Neural progenitor cell (in vitro differentiated cells): ENCODE results near the gene RINL. TPM values are rescaled to one million over a fixed set of nuclear protein-coding genes. Genes with fewer than 3 reads are reported as not detected.
A peak's percentile ranks its signal among the peaks of the same experiment; 100 is the strongest.

Source experiments
- DNase-seq: peaks from one replicate; pipeline ENCODE4 v3.0.0-alpha.2; 2016; ENCODE audit warnings: low spot score
- H2AFZ ChIP-seq: fragments of 200-600 bp; sonication (generic); replicated peaks from 2 replicates; pipeline ENCODE4 v1.6.1; 2016; ENCODE audit warnings: antibody characterized with exemption
- H3F3A ChIP-seq: fragments of 200-600 bp; sonication (generic); 2 replicates; pipeline ENCODE4 v1.6.1; 2016; ENCODE audit warnings: antibody characterized with exemption, low read depth
- H3K27ac ChIP-seq: fragments of 200-600 bp; sonication (generic); 2 replicates; pipeline ENCODE4 v1.5.1; 2016; ENCODE audit warnings: mild to moderate bottlenecking
- H3K27me3 ChIP-seq: fragments of 200-600 bp; sonication (generic); 2 replicates; pipeline ENCODE4 v1.6.1; 2016; ENCODE audit warnings: mild to moderate bottlenecking, moderate library complexity
- H3K36me3 ChIP-seq: fragments of 200-600 bp; sonication (generic); 2 replicates; pipeline ENCODE4 v1.5.1; 2016
- H3K4me1 ChIP-seq: fragments of 200-600 bp; sonication (generic); 2 replicates; pipeline ENCODE4 v1.6.1; 2016; ENCODE audit warnings: mixed run types
- H3K4me2 ChIP-seq: fragments of 200-600 bp; sonication (generic); 2 replicates; pipeline ENCODE4 v1.6.1; 2016
- H3K4me3 ChIP-seq: fragments of 200-600 bp; sonication (generic); 2 replicates; pipeline ENCODE4 v1.5.1; 2016
- H3K79me2 ChIP-seq: fragments of 200-600 bp; sonication (generic); 2 replicates; pipeline ENCODE4 v1.6.1; 2016; ENCODE audit warnings: low read depth
- H3K9ac ChIP-seq: fragments of 200-600 bp; sonication (generic); 2 replicates; pipeline ENCODE4 v1.6.1; 2016
- H3K9me3 ChIP-seq: fragments of 200-600 bp; sonication (generic); 2 replicates; pipeline ENCODE4 v1.5.1; 2016; ENCODE audit warnings: low read depth
- H4K20me1 ChIP-seq: fragments of 200-600 bp; sonication (generic); 2 replicates; pipeline ENCODE4 v1.6.1; 2016; ENCODE audit warnings: low read depth
- H3K27ac Mint-ChIP-seq: 3 replicates; pipeline ENCODE4 v1.8.0; 2021; ENCODE audit warnings: mixed read lengths
- H3K27me3 Mint-ChIP-seq: 2 replicates; pipeline ENCODE4 v1.8.0; 2022; ENCODE audit warnings: low read depth, mild to moderate bottlenecking, inconsistent platforms, moderate library complexity, mixed read lengths; ENCODE audit not compliant: insufficient read depth
- H3K36me3 Mint-ChIP-seq: 3 replicates; pipeline ENCODE4 v1.8.0; 2021; ENCODE audit warnings: mixed read lengths
- H3K4me1 Mint-ChIP-seq: 3 replicates; pipeline ENCODE4 v1.8.0; 2021; ENCODE audit warnings: mixed read lengths
- H3K4me3 Mint-ChIP-seq: 3 replicates; pipeline ENCODE4 v1.8.0; 2021; ENCODE audit warnings: mild to moderate bottlenecking, moderate library complexity, mixed read lengths
- H3K9me3 Mint-ChIP-seq: 3 replicates; pipeline ENCODE4 v1.8.0; 2020; ENCODE audit warnings: mixed read lengths
- EZH2 ChIP-seq: fragments of 200-600 bp; sonication (generic); IDR thresholded peaks from 2 replicates; pipeline ENCODE4 v1.6.1; 2017; ENCODE audit warnings: antibody characterized with exemption, mild to moderate bottlenecking, moderate library complexity
- EZH2phosphoT487 ChIP-seq: fragments of 200-600 bp; sonication (generic); IDR thresholded peaks from 2 replicates; pipeline ENCODE4 v1.6.1; 2017; ENCODE audit warnings: antibody characterized with exemption
- total RNA-seq: library from RNA; depleted of rRNA; stranded (reverse); fragments of >200 nt; gene quantifications from 2 replicates; pipeline ENCODE4 v1.2.3, GENCODE V29; 2015; ENCODE audit warnings: low replicate concordance
- TF ChIP-seq, protein P1 (sequence below): fragments of 200-600 bp; sonication (generic); IDR thresholded peaks from 2 replicates; pipeline ENCODE4 v1.5.1; 2017; ENCODE audit warnings: antibody characterized with exemption, mild to moderate bottlenecking

Gene RINL
- total RNA-seq, 1 donor from 2014 or later, result 5.4 TPM

DNA sequence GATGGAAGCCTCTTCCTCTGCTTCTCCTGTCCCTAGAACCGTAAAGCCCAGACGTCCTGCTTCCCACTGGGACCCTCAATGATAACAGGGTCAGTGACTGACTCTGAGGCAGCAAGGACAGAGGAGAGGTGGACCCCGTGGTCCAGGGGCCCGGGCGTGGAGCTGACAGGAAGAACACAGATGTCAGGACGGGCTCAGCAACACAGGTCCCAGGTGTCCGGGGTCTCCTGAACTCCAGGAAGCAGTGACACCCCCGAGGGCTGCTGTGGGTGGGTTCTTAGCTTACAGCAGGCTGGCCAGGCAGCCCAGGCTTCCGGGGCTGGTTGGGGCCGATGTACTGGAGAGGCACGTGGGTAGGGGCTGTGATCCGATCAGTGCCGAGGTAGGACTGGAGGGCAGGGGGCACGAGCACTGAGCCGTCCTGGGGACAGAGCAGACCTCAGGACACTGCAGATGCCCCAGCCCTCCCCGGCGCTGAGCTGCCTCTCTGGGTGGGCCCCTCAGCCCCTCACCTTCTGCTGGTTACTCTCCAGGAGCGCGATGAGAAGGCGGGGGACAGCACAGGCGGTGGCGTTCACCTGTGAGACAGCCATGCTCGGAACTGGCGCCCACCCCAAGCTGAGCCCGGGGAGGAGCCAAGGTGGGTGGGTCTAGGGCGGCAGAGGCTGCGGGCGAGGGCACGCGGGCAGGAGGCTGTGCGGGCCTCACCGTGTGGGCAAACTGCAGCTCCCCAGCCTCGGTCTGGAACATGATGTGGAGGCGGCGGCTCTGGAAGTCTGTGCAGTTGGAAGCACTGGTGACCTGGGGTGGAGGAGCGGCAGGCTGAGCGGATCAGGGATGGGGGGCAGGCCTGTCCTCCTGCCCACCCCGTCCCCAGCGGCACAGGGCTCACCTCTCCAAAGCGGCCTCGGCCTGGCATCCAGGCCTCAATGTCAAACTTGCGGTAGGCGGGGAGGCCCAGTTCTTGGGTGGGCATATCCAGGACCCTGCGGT, 37.5 kb upstream of the RINL start:
- Mint-ChIP-seq H3K27ac (peak overlapping the region; percentile 77), H3K4me1 (no peaks in the 10 kb centered on the region), H3K9me3 (no peaks in the 10 kb centered on the region), H3K27me3 (peaks cover 7% of the 10 kb centered on the region), H3K36me3 (peaks cover 2% of the 10 kb centered on the region), H3K4me3 (no peak overlapping the region)
- H3K9me3 ChIP-seq, result no peaks in the 10 kb centered on the region
- no peaks in the 10 kb centered on the region for H3K79me2 ChIP-seq
- H3F3A ChIP-seq, result no peaks in the 10 kb centered on the region
- H3K27me3 ChIP-seq, result no peaks in the 10 kb centered on the region
- H3K4me1 ChIP-seq, result no peaks in the 10 kb centered on the region
- TF ChIP-seq, protein P1, sequence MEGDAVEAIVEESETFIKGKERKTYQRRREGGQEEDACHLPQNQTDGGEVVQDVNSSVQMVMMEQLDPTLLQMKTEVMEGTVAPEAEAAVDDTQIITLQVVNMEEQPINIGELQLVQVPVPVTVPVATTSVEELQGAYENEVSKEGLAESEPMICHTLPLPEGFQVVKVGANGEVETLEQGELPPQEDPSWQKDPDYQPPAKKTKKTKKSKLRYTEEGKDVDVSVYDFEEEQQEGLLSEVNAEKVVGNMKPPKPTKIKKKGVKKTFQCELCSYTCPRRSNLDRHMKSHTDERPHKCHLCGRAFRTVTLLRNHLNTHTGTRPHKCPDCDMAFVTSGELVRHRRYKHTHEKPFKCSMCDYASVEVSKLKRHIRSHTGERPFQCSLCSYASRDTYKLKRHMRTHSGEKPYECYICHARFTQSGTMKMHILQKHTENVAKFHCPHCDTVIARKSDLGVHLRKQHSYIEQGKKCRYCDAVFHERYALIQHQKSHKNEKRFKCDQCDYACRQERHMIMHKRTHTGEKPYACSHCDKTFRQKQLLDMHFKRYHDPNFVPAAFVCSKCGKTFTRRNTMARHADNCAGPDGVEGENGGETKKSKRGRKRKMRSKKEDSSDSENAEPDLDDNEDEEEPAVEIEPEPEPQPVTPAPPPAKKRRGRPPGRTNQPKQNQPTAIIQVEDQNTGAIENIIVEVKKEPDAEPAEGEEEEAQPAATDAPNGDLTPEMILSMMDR, result no peak
- TF ChIP-seq EZH2, result no peak
- no peak for TF ChIP-seq EZH2phosphoT487
- H4K20me1 ChIP-seq, result no peaks in the 10 kb centered on the region
- no peak overlapping the region for H3K4me2 ChIP-seq
- H3K4me3 ChIP-seq, result no peak overlapping the region
- no peak for DNase-seq
- H3K36me3 ChIP-seq, result no peaks in the 10 kb centered on the region
- H3K9ac ChIP-seq, result no peak overlapping the region
- H3K27ac ChIP-seq, result no peak overlapping the region
- no peak overlapping the region for H2AFZ ChIP-seq

- H4K20me1 ChIP-seq, result no peaks in the 10 kb centered on the region
- no peaks in the 10 kb centered on the region for H3K4me1 Mint-ChIP-seq
- no peaks in the 10 kb centered on the region for H3K27me3 ChIP-seq
- H3F3A ChIP-seq, result no peaks in the 10 kb centered on the region
- no peak overlapping the region for H3K4me2 ChIP-seq
- H3K4me3 Mint-ChIP-seq, result no peak overlapping the region
- H3K27ac Mint-ChIP-seq, result no peak overlapping the region
- H3K27ac ChIP-seq, result no peak overlapping the region
- H3K79me2 ChIP-seq, result no peaks in the 10 kb centered on the region
- DNase-seq, result no peak
- H3K9me3 Mint-ChIP-seq, result no peaks in the 10 kb centered on the region
- peaks cover 7% of the 10 kb centered on the region for H3K27me3 Mint-ChIP-seq
- no peak overlapping the region for H2AFZ ChIP-seq
- TF ChIP-seq EZH2, result no peak
- TF ChIP-seq EZH2phosphoT487, result no peak
- TF ChIP-seq, protein P1, result no peak
- H3K9ac ChIP-seq, result no peak overlapping the region
- H3K36me3 Mint-ChIP-seq, result peaks cover 2% of the 10 kb centered on the region
- no peaks in the 10 kb centered on the region for H3K4me1 ChIP-seq
- no peaks in the 10 kb centered on the region for H3K36me3 ChIP-seq
- H3K9me3 ChIP-seq, result no peaks in the 10 kb centered on the region
- H3K4me3 ChIP-seq, result no peak overlapping the region
These were observed 35.9 kb upstream of the RINL start for GRCh38 chr19:38913958-38914357.

- Histone ChIP-seq H3K9me3 (no peaks in the 10 kb centered on the region), H3K27ac (no peak overlapping the region), H3K79me2 (no peaks in the 10 kb centered on the region), H3K9ac (no peak overlapping the region), H3K4me1 (no peaks in the 10 kb centered on the region), H3F3A (no peaks in the 10 kb centered on the region), H3K36me3 (no peaks in the 10 kb centered on the region), H3K4me2 (no peak overlapping the region), H3K27me3 (no peaks in the 10 kb centered on the region), H4K20me1 (no peaks in the 10 kb centered on the region), H3K4me3 (no peak overlapping the region), H2AFZ (no peak overlapping the region)
- Mint-ChIP-seq H3K27ac (peak overlapping the region; percentile 69), H3K36me3 (peaks cover 3% of the 10 kb centered on the region), H3K9me3 (no peaks in the 10 kb centered on the region), H3K4me1 (no peaks in the 10 kb centered on the region), H3K27me3 (peaks cover 7% of the 10 kb centered on the region), H3K4me3 (no peak overlapping the region)
- no peak for DNase-seq
- TF ChIP-seq EZH2phosphoT487 (no peak), EZH2 (no peak)
- TF ChIP-seq, protein P1, result no peak
These were observed 34.8 kb upstream of the RINL start for GRCh38 chr19:38912600-38913514.
